Endothelial cell of umbilical vein (primary cell): Measurements from ENCODE around the gene MCTP1. TPM values are rescaled to one million over a fixed set of nuclear protein-coding genes. Genes with fewer than 3 reads are reported as not detected.

Experiments
- BruUV-seq: library from RNA; stranded (reverse); fragments of 400-500 nt; replicated peaks from 2 replicates; lab custom pipeline; 2021; lab: Mats Ljungman, UMichigan
- CTCF ChIA-PET: fragments of 300-600, 350-600 bp; sonication (Branson Sonifier 250); formaldehyde crosslinking; loops from one replicate; lab custom pipeline; 2021; ENCODE audit warnings: antibody characterized with exemption, inconsistent platforms; lab: Charles Lee
- POLR2A ChIA-PET: fragments of 300-600, 350-600 bp; sonication (Branson Sonifier 250); formaldehyde crosslinking; loops from one replicate; lab custom pipeline; 2021; ENCODE audit warnings: antibody characterized with exemption, inconsistent platforms; lab: Charles Lee
- DNase-seq: peaks from one replicate; pipeline ENCODE4 v3.0.0-alpha.2; 2011; ENCODE audit warnings: low read depth, low spot score
- FAIRE-seq: peaks from 2 replicates; lab custom pipeline; 2011; peaks lifted over from hg19 to GRCh38; lab: Jason Lieb, UNC
- H2AFZ ChIP-seq: 2 replicates; pipeline ENCODE4 v1.6.0; 2012; ENCODE audit warnings: low read depth, low read length, control low read depth, inconsistent platforms
- H3K27ac ChIP-seq: 2 replicates; pipeline ENCODE4 v1.5.1; 2011; ENCODE audit warnings: low read depth, mild to moderate bottlenecking, control low read depth, low read length, moderate library complexity; ENCODE audit not compliant: insufficient read depth
- H3K27me3 ChIP-seq, 2 experiments: 2 replicates each; pipeline versions ENCODE4 v1.6.0 to v1.6.1; 2011; ENCODE audit warnings: low read length in 2 of 2, mixed read lengths in 1 of 2; ENCODE audit not compliant: control insufficient read depth in 2 of 2, insufficient read depth in 2 of 2
- H3K36me3 ChIP-seq, 2 experiments: 2 replicates in 1 of 2; 3 replicates in 1 of 2; pipeline ENCODE4 v1.5.1; 2011; ENCODE audit warnings: low read length in 2 of 2, mild to moderate bottlenecking in 1 of 2, moderate library complexity in 1 of 2; ENCODE audit not compliant: control insufficient read depth in 2 of 2, insufficient read depth in 2 of 2; ENCODE audit errors: extremely low read depth in 1 of 2
- H3K4me1 ChIP-seq: 3 replicates; pipeline ENCODE4 v1.5.1; 2011; ENCODE audit warnings: mild to moderate bottlenecking, low read length; ENCODE audit not compliant: control insufficient read depth, insufficient read depth; ENCODE audit errors: extremely low read depth
- H3K4me2 ChIP-seq: 2 replicates; pipeline ENCODE4 v1.6.1; 2011; ENCODE audit warnings: low read length, control low read depth, mixed read lengths; ENCODE audit not compliant: insufficient read depth
- H3K4me3 ChIP-seq, 3 experiments: fragments of 200-600 bp in 1 of 3; sonication (generic), shearing (Covaris generic) in 1 of 3; replicated peaks in 1 of 3; 2 replicates each; pipeline ENCODE4 v1.5.1; 2011 to 2016; ENCODE audit warnings: control low read depth in 3 of 3, low read length in 3 of 3, mild to moderate bottlenecking in 2 of 3, inconsistent platforms in 1 of 3, low read depth in 1 of 3, moderate library complexity in 1 of 3; ENCODE audit not compliant: insufficient read depth in 1 of 3
- H3K79me2 ChIP-seq: 2 replicates; pipeline ENCODE4 v1.6.0; 2012; ENCODE audit warnings: low read length, inconsistent platforms; ENCODE audit not compliant: control insufficient read depth, insufficient read depth
- H3K9ac ChIP-seq: replicated peaks from 2 replicates; pipeline ENCODE3; 2011; ENCODE audit warnings: low read length, control low read depth; ENCODE audit not compliant: insufficient read depth; ENCODE audit errors: extremely low read depth
- H3K9me1 ChIP-seq: replicated peaks from 3 replicates; pipeline ENCODE4 v1.6.0; 2011; ENCODE audit warnings: mild to moderate bottlenecking, low read length; ENCODE audit not compliant: control insufficient read depth, insufficient read depth; ENCODE audit errors: extremely low read depth
- H3K9me3 ChIP-seq: replicated peaks from 2 replicates; pipeline ENCODE4 v1.5.1; 2012; ENCODE audit warnings: low read length, inconsistent platforms; ENCODE audit not compliant: control insufficient read depth, insufficient read depth
- H4K20me1 ChIP-seq: replicated peaks from 2 replicates; pipeline ENCODE3; 2011; ENCODE audit warnings: mild to moderate bottlenecking, low read length; ENCODE audit not compliant: control insufficient read depth, insufficient read depth; ENCODE audit errors: extremely low read depth
- CTCF ChIP-seq, 2 donors: IDR thresholded peaks; 1 replicate in 1 of 2; 2 replicates in 1 of 2; pipeline ENCODE4 v1.5.1; 2011; ENCODE audit warnings: low read length in 2 of 2, mild to moderate bottlenecking in 2 of 2, moderate library complexity in 2 of 2, control low read depth in 1 of 2, inconsistent platforms in 1 of 2, low read depth in 1 of 2; ENCODE audit not compliant: insufficient read depth in 1 of 2; ENCODE audit errors: extremely low read depth in 1 of 2
- EZH2 ChIP-seq: IDR thresholded peaks from 2 replicates; pipeline ENCODE4 v1.6.1; 2012; ENCODE audit warnings: borderline replicate concordance, low read depth, mild to moderate bottlenecking, moderate library complexity, low read length, inconsistent platforms; ENCODE audit not compliant: severe bottlenecking
- FOS ChIP-seq: IDR thresholded peaks from 2 replicates; pipeline ENCODE4 v1.6.1; 2011; ENCODE audit warnings: mild to moderate bottlenecking, low read length, moderate library complexity, borderline replicate concordance; ENCODE audit not compliant: insufficient read depth
- JUN ChIP-seq: IDR thresholded peaks from 2 replicates; pipeline ENCODE4 v1.6.1; 2011; ENCODE audit warnings: borderline replicate concordance, low read depth; ENCODE audit not compliant: insufficient read length, insufficient read depth
- MAX ChIP-seq: IDR thresholded peaks from 2 replicates; pipeline ENCODE4 v1.6.1; 2011; ENCODE audit not compliant: insufficient read depth, insufficient read length
- MYC ChIP-seq: IDR thresholded peaks from one replicate; pipeline ENCODE4 v1.6.1; 2011; ENCODE audit warnings: mild to moderate bottlenecking, low read depth, low read length
- POLR2A ChIP-seq: IDR thresholded peaks from 2 replicates; pipeline ENCODE4 v1.6.1; 2012; ENCODE audit warnings: low read depth, mild to moderate bottlenecking, control low read depth, low read length
- POLR2AphosphoS5 ChIP-seq: IDR thresholded peaks from 2 replicates; pipeline ENCODE4 v1.6.1; 2012; ENCODE audit warnings: low read depth, mild to moderate bottlenecking, control low read depth, low read length, moderate library complexity; ENCODE audit not compliant: insufficient read depth
- dilution Hi-C: fragments of 300-500 bp; cut with MboI; formaldehyde crosslinking; loops from one replicate; pipeline ENCODE4 v1.15.0; 2019; ENCODE audit warnings: low sequenced_read_pairs; ENCODE audit not compliant: extremely low pct_ligation_motif_present
- intact Hi-C: fragments of 100-400 bp; cut with micrococcal nuclease; formaldehyde crosslinking; loops from one replicate; pipeline ENCODE4 v1.10.0; 2022
- polyA plus RNA-seq, 4 experiments: library from polyadenylated mRNA; depleted of rRNA in 3 of 4; stranded (reverse) in 3 of 4; unstranded in 1 of 4; fragments of >200 nt; gene quantifications; 2 replicates each; pipeline versions ENCODE4 v1.2.1 to v1.2.3, GENCODE V29; 2011 to 2012; ENCODE audit warnings: missing spikeins in 1 of 4
- total RNA-seq: library from RNA; stranded (reverse); gene quantifications from 2 replicates; pipeline ENCODE4 v1.2.3, GENCODE V29; 2021

MCTP1 gene
- total and polyA plus RNA-seq, 2 donors (not counting 3 experiments of a cell fraction or from before 2014, with no cell fraction given), result 79.3 to 203 TPM

- dilution Hi-C loops (no loop called here), intact Hi-C loops (no loop called here)
- no TSS peak for BruUV-seq
- ChIA-PET CTCF (interaction anchor here (0.9 kb wide), 1 partner anchor 68 kb away, joined by 3 read pairs; no protein-coding TSS in a partner anchor), POLR2A (no interaction called here)
- no peaks in the 10 kb centered on the region for H3K9me3 ChIP-seq
- FAIRE-seq, result no peak
- H3K4me1 ChIP-seq, result no peaks in the 10 kb centered on the region
- no peaks in the 10 kb centered on the region for H3K79me2 ChIP-seq
- H2AFZ ChIP-seq, result no peak overlapping the region
- no peaks in the 10 kb centered on the region for H4K20me1 ChIP-seq
- no peaks in the 10 kb centered on the region for H3K27me3 ChIP-seq
- no peaks in the 10 kb centered on the region for H3K9me1 ChIP-seq
- H3K9ac ChIP-seq, result no peak overlapping the region
- no peak overlapping the region for H3K4me3 ChIP-seq
- no peak overlapping the region for H3K4me2 ChIP-seq
- no peak overlapping the region for H3K27ac ChIP-seq
- no peak for DNase-seq
- H3K36me3 ChIP-seq, result no peaks in the 10 kb centered on the region
- TF ChIP-seq EZH2 (no peak), POLR2AphosphoS5 (no peak), MAX (no peak), FOS (no peak)
Measured at GRCh38 chr5:95159603-95160002, 125.3 kb downstream of the MCTP1 start.

- no peak overlapping the region for H3K27ac ChIP-seq
- no peak overlapping the region for H3K9ac ChIP-seq
- H3K4me2 ChIP-seq, result no peak overlapping the region
- FAIRE-seq, result no peak
- no peak overlapping the region for H3K4me3 ChIP-seq
- POLR2A ChIA-PET, result no interaction called here
- no peak for DNase-seq
- H3K4me1 ChIP-seq, result peaks cover 17% of the 10 kb centered on the region
- CTCF ChIA-PET, result no interaction called here
- H3K79me2 ChIP-seq, result no peaks in the 10 kb centered on the region
- no peaks in the 10 kb centered on the region for H3K27me3 ChIP-seq
- H3K36me3 ChIP-seq, result no peaks in the 10 kb centered on the region
- no TSS peak for BruUV-seq
- dilution Hi-C loops, result no loop called here
- no peaks in the 10 kb centered on the region for H4K20me1 ChIP-seq
- H3K9me3 ChIP-seq, result no peaks in the 10 kb centered on the region
- intact Hi-C loops, result no loop called here
- no peak overlapping the region for H2AFZ ChIP-seq
- TF ChIP-seq CTCF (IDR thresholded peaks at IDR 0.05; ENCODE audit: extremely low read depth in 1 of 2, insufficient read depth in 1 of 2, low read depth in 1 of 2, low read length in 2 of 2), result no peak
- no peak for TF ChIP-seq POLR2A
- no peak for TF ChIP-seq JUN
- no peak for TF ChIP-seq MYC
- TF ChIP-seq POLR2AphosphoS5, result no peak
- no peaks in the 10 kb centered on the region for H3K9me1 ChIP-seq
Measured at GRCh38 chr5:95155888-95156287, 129.0 kb downstream of the MCTP1 start.
